C4-2B (cell line): ENCODE data around the gene TOR4A.

Experiments
- ZFX ChIP-seq: fragments of 450-650 bp; IDR thresholded peaks from 2 replicates; pipeline ENCODE4 v1.6.1; 2017
- TF ChIP-seq, protein P1 (sequence below): fragments of 450-650 bp; conservative IDR thresholded peaks from 2 replicates; pipeline ENCODE4 v1.5.1; 2017; ENCODE audit warnings: mild to moderate bottlenecking

DNA sequence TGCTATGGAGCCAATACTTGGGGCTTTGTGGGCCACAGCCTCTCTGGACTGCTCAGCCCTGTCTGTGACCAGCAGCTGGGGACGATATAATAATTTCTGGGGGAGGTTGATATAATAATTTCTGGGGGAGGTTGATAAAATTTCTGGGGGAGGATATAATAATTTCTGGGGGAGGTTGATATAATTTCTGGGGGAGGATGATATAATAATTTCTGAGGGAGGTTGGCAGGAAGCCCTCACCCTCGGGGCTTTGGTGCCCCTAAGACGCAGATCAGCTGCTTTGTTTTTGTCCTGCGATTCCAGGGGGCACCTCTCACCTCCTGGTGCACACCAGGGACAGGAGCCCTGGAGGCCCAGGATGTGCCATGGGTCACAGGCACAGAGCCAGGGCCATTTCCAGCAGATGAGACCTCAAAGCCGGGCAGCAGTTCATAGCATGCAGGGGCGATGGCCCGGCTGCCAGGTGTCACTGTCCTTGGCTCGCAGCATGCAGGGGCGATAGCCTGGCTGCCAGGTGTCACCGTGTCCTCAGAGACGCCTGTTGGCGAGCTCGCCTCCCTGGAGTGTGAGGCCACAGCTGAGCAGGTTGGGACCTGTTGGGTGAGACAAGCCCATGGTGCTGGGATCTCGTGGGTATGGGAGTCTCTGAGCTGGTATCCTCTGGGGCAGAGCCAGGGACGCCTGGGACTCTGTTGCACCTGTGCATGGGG, 3.8 kb upstream of the TOR4A start:
- TF ChIP-seq, protein P1, sequence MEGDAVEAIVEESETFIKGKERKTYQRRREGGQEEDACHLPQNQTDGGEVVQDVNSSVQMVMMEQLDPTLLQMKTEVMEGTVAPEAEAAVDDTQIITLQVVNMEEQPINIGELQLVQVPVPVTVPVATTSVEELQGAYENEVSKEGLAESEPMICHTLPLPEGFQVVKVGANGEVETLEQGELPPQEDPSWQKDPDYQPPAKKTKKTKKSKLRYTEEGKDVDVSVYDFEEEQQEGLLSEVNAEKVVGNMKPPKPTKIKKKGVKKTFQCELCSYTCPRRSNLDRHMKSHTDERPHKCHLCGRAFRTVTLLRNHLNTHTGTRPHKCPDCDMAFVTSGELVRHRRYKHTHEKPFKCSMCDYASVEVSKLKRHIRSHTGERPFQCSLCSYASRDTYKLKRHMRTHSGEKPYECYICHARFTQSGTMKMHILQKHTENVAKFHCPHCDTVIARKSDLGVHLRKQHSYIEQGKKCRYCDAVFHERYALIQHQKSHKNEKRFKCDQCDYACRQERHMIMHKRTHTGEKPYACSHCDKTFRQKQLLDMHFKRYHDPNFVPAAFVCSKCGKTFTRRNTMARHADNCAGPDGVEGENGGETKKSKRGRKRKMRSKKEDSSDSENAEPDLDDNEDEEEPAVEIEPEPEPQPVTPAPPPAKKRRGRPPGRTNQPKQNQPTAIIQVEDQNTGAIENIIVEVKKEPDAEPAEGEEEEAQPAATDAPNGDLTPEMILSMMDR: no peak
- no peak for TF ChIP-seq ZFX
